T-cell (primary cell): ENCODE measurements around the gene DPEP3. TPM values are rescaled to one million over a fixed set of nuclear protein-coding genes. Genes with fewer than 3 reads are reported as not detected.

Experiments
- ATAC-seq, 4 experiments: fragments of 200-7000 bp in 3 of 4; fragments of 150-1000 bp in 1 of 4; cut with Tn5 transposase; replicated peaks in 1 of 4; 1 replicate in 3 of 4; 2 replicates in 1 of 4; pipeline ENCODE4 v1.10.0; 2021; ENCODE audit warnings: moderate library complexity in 3 of 4, mild to moderate bottlenecking in 2 of 4, moderate number of reproducible peaks in 1 of 4
- CTCF ChIA-PET, 2 donors: fragments of 300-600 bp; sonication (Branson Sonifier 250); formaldehyde crosslinking; loops; one replicate each; lab custom pipeline; 2022; ENCODE audit warnings: antibody characterized with exemption in 2 of 2; lab: Charles Lee
- POLR2A ChIA-PET, 2 donors: fragments of 300-600 bp; sonication (Branson Sonifier 250); formaldehyde crosslinking; loops; one replicate each; lab custom pipeline; 2022; ENCODE audit warnings: antibody characterized with exemption in 2 of 2; lab: Charles Lee
- DNase-seq, 35 experiments: peaks; one replicate each; pipeline versions ENCODE4 v3.0.0 to v3.0.0-alpha.2; 2013 to 2023
- H3K27ac ChIP-seq: one replicate; pipeline ENCODE4 v1.5.1; 2013; ENCODE audit warnings: low read length
- H3K27me3 ChIP-seq, 2 experiments: replicated peaks in 1 of 2; 1 replicate in 1 of 2; 2 replicates in 1 of 2; pipeline versions ENCODE4 v1.6.1 to v1.7.0; 2013; ENCODE audit warnings: low read length in 1 of 2, mixed read lengths in 1 of 2; ENCODE audit not compliant: control insufficient read depth in 2 of 2, insufficient read depth in 2 of 2; ENCODE audit errors: extremely low read depth in 1 of 2
- H3K36me3 ChIP-seq, 2 donors: 1 replicate in 1 of 2; 2 replicates in 1 of 2; pipeline versions ENCODE4 v1.6.1 to v1.7.0; 2013; ENCODE audit warnings: low read length in 1 of 2; ENCODE audit not compliant: control insufficient read depth in 2 of 2, insufficient read depth in 1 of 2; ENCODE audit errors: extremely low read depth in 1 of 2
- H3K4me1 ChIP-seq, 2 experiments: 1 replicate in 1 of 2; 2 replicates in 1 of 2; pipeline versions ENCODE4 v1.6.1 to v1.7.0; 2013; ENCODE audit warnings: low read length in 2 of 2, mixed read lengths in 1 of 2; ENCODE audit not compliant: insufficient read depth in 2 of 2, control insufficient read depth in 1 of 2; ENCODE audit errors: extremely low read depth in 1 of 2
- H3K4me3 ChIP-seq, 2 donors: 1 replicate in 1 of 2; 2 replicates in 1 of 2; pipeline versions ENCODE4 v1.5.1 to v1.7.0; 2013; ENCODE audit warnings: mild to moderate bottlenecking in 2 of 2, low read length in 1 of 2, moderate library complexity in 1 of 2; ENCODE audit not compliant: control insufficient read depth in 1 of 2; ENCODE audit errors: extremely low read depth in 1 of 2
- H3K9me3 ChIP-seq: 2 replicates; pipeline ENCODE4 v1.7.0; 2013
- H3K27ac Mint-ChIP-seq, 2 donors: one replicate each; pipeline ENCODE4 v1.8.0; 2020 to 2021; ENCODE audit warnings: mild to moderate bottlenecking in 2 of 2, mixed read lengths in 2 of 2
- H3K27me3 Mint-ChIP-seq, 2 donors: one replicate each; pipeline ENCODE4 v1.8.0; 2021 to 2022; ENCODE audit warnings: mixed read lengths in 2 of 2
- H3K36me3 Mint-ChIP-seq: one replicate; pipeline ENCODE4 v1.8.0; 2021; ENCODE audit warnings: mixed read lengths
- H3K4me1 Mint-ChIP-seq, 3 donors: one replicate each; pipeline ENCODE4 v1.8.0; 2020 to 2022; ENCODE audit warnings: mixed read lengths in 3 of 3, mild to moderate bottlenecking in 1 of 3
- H3K4me3 Mint-ChIP-seq, 3 donors: one replicate each; pipeline ENCODE4 v1.8.0; 2020 to 2022; ENCODE audit warnings: mild to moderate bottlenecking in 3 of 3, mixed read lengths in 3 of 3, moderate library complexity in 3 of 3
- H3K9me3 Mint-ChIP-seq, 3 donors: one replicate each; pipeline ENCODE4 v1.8.0; 2020 to 2022; ENCODE audit warnings: mixed read lengths in 3 of 3
- WGBS: methylation state at CpG from one replicate; pipeline ENCODE4 v1.1.5; 2013; ENCODE audit warnings: missing lambda C conversion rate; ENCODE audit not compliant: insufficient coverage; 5-methylcytosine and 5-hydroxymethylcytosine counted together
- total RNA-seq, 35 experiments: library from RNA in 6 of 35; stranded (reverse) in 6 of 35; fragments of 120-200 nt in 1 of 35; gene quantifications; one replicate each; pipeline versions ENCODE4 v1.2.1 to v1.2.4 and lab custom pipeline; 2013 to 2026

The DPEP3 gene
- total RNA-seq, 5 donors from 2014 or later (not counting 1 experiment from before 2014, with no cell fraction given), result 0.48 to 1.5 (median 1.1) TPM

DNA sequence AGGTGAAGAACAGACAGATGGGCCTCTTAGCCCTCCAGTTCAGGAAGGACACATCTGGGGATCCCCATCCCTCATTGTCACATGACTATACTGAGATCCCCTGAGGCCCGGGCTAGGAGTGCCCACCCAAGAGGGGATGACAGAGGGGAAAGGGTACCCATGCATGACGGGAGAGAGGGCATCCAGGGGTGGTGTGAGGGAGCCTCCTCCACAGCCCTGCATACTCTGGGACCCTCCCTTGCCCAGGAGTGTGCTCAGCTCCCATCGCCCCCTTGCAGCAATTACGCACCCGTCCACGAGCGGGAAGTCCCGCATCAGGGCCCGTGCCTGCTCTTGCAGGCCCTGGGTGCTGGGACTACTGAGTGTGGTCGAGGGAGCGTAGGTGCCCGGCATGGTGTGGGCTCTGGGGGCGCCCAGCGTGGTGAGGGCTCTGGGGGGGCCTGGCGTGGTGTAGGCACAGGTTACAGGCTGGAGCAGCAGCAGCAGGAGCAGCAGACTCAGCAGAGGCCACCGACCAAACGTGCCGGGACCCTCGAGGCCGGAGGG is 12.4 kb upstream of the DPEP3 start:
- Mint-ChIP-seq H3K4me1 (peaks cover 18 to 53% (median 43%) of the 10 kb centered on the region in 3 donors), H3K4me3 (peak overlapping the region in 2 of 3 donors; percentile 41 to 88), H3K27ac (peak overlapping the region; percentile 72 to 98), H3K9me3 (no peaks in the 10 kb centered on the region), H3K27me3 (no peaks in the 10 kb centered on the region), H3K36me3 (peaks cover 12% of the 10 kb centered on the region)
- Histone ChIP-seq H3K4me1 (peaks cover 13 to 38% of the 10 kb centered on the region in 2 experiments), H3K27ac (peak overlapping the region; percentile 83), H3K36me3 (peaks cover 6 to 9% of the 10 kb centered on the region in 2 donors), H3K4me3 (peak overlapping the region in 1 of 2 donors; percentile 53), H3K27me3 (no peaks in the 10 kb centered on the region), H3K9me3 (no peaks in the 10 kb centered on the region)
- ChIA-PET CTCF (interaction anchor here in 1 of 2 donors (1.4 to 1.8 kb wide), 2 partner anchors 8 to 48 kb away, joined by 4 to 6 read pairs; no protein-coding TSS in a partner anchor), POLR2A (no interaction called here)
- no peak for ATAC-seq
- WGBS, result 84% methylated on average over 18 of the region's 20 CpGs
- DNase-seq, result no peak

- H3K4me3 ChIP-seq, result no peak overlapping the region
- DNase-seq (no peak), ATAC-seq (no peak)
- H3K27ac ChIP-seq, result no peak overlapping the region
- no peaks in the 10 kb centered on the region for H3K9me3 ChIP-seq
- CTCF ChIA-PET, result interaction anchor here in 1 of 2 donors (0.6 to 1.1 kb wide), 2 partner anchors 14 to 1119 kb away, joined by 3 to 4 read pairs; no protein-coding TSS in a partner anchor
- H3K9me3 Mint-ChIP-seq, result no peaks in the 10 kb centered on the region
- peaks cover 14 to 33% of the 10 kb centered on the region in 2 experiments for H3K4me1 ChIP-seq
- no peak overlapping the region for H3K4me3 Mint-ChIP-seq
- peaks cover 7% of the 10 kb centered on the region for H3K36me3 Mint-ChIP-seq
- H3K4me1 Mint-ChIP-seq, result peaks cover 13 to 36% (median 25%) of the 10 kb centered on the region in 3 donors
- WGBS, result 98% methylated on average over 5 of the region's 6 CpGs
- no peaks in the 10 kb centered on the region for H3K27me3 ChIP-seq
- H3K27ac Mint-ChIP-seq, result no peak overlapping the region
- H3K27me3 Mint-ChIP-seq, result no peaks in the 10 kb centered on the region
- POLR2A ChIA-PET, result no interaction called here
- peaks cover 6 to 9% of the 10 kb centered on the region in 2 donors for H3K36me3 ChIP-seq
These were observed 9.7 kb upstream of the DPEP3 start for GRCh38 chr16:67990018-67990386.

- Mint-ChIP-seq H3K4me1 (peaks cover 13 to 37% (median 26%) of the 10 kb centered on the region in 3 donors), H3K36me3 (peaks cover 7% of the 10 kb centered on the region), H3K27me3 (no peaks in the 10 kb centered on the region), H3K4me3 (no peak overlapping the region), H3K27ac (no peak overlapping the region), H3K9me3 (no peaks in the 10 kb centered on the region)
- WGBS, result 97% methylated on average over 4 of the region's 8 CpGs
- ChIA-PET POLR2A (no interaction called here), CTCF (interaction anchor here (0.5 to 1.1 kb wide), 3 partner anchors 14 to 1119 kb away, joined by 3 to 4 read pairs (median 3); no protein-coding TSS in a partner anchor)
- no peaks in the 10 kb centered on the region for H3K9me3 ChIP-seq
- H3K4me3 ChIP-seq, result no peak overlapping the region
- DNase-seq (no peak), ATAC-seq (no peak)
- no peak overlapping the region for H3K27ac ChIP-seq
- H3K27me3 ChIP-seq, result no peaks in the 10 kb centered on the region
- H3K4me1 ChIP-seq, result peaks cover 15 to 33% of the 10 kb centered on the region in 2 experiments
- H3K36me3 ChIP-seq, result peaks cover 6 to 9% of the 10 kb centered on the region in 2 donors
These were observed 9.2 kb upstream of the DPEP3 start for GRCh38 chr16:67989322-67990017.

GRCh38 chr16:67988675-67989074 is 8.4 kb upstream of the DPEP3 start:
- no peaks in the 10 kb centered on the region for H3K27me3 ChIP-seq
- no peak overlapping the region for H3K4me3 ChIP-seq
- POLR2A ChIA-PET, result no interaction called here
- no peak for DNase-seq
- 80% methylated on average over 3 of the region's 3 CpGs for WGBS
- no peak for ATAC-seq
- no peaks in the 10 kb centered on the region for H3K9me3 Mint-ChIP-seq
- H3K36me3 Mint-ChIP-seq, result peaks cover 7% of the 10 kb centered on the region
- H3K4me1 ChIP-seq, result peaks cover 11 to 33% of the 10 kb centered on the region in 2 experiments
- H3K4me1 Mint-ChIP-seq, result peaks cover 15 to 40% (median 27%) of the 10 kb centered on the region in 3 donors
- peak overlapping the region; percentile 56 to 86 for H3K27ac Mint-ChIP-seq
- H3K36me3 ChIP-seq, result peaks cover 6 to 9% of the 10 kb centered on the region in 2 donors
- no peak overlapping the region for H3K27ac ChIP-seq
- H3K27me3 Mint-ChIP-seq, result no peaks in the 10 kb centered on the region
- no peak overlapping the region for H3K4me3 Mint-ChIP-seq
- H3K9me3 ChIP-seq, result no peaks in the 10 kb centered on the region
- CTCF ChIA-PET, result interaction anchor here (0.5 to 0.9 kb wide), 4 partner anchors 19 to 216 kb away, joined by 3 to 7 read pairs (median 4); no protein-coding TSS in a partner anchor

DNA sequence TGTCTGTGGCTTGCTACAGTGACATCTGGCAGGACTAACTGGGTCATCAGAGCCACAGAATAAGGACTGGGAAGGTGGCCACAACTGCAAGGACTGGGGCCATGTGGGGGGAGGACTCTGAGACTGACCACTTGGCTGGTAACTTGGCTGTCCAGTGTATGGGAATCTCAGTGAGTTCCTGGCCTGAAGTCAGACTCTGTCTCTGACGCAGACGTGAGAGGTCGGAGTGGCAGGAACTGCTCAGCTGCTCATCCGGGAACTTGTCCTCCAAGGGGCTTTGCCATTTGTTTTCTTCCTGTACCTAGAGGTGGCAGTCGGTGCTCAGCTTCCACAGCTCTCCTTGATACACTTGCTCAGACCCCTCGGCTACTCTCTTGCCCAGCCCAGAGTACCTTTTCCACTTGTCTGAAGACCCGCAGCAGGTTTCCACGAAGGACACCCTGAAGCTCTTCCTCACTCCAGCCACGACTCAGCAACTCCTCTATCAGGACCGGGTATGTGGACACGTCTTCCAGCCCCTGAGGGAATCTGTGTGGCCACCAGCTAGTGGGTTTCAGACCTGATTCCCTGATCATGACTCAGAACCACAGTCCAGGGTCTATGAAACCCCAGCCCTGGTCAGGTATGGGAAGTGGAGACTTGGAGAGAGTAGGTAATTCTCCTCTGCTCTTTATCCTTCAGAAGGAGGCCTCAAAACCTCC is 7.3 kb upstream of the DPEP3 start:
- Histone ChIP-seq H3K9me3 (no peaks in the 10 kb centered on the region), H3K4me3 (no peak overlapping the region), H3K4me1 (peaks cover 8 to 32% of the 10 kb centered on the region in 2 experiments), H3K27me3 (no peaks in the 10 kb centered on the region), H3K36me3 (peaks cover 6 to 9% of the 10 kb centered on the region in 2 donors), H3K27ac (no peak overlapping the region)
- Mint-ChIP-seq H3K27me3 (no peaks in the 10 kb centered on the region), H3K27ac (peak overlapping the region; percentile 80 to 82), H3K9me3 (no peaks in the 10 kb centered on the region), H3K4me3 (no peak overlapping the region), H3K4me1 (peaks cover 23 to 42% (median 29%) of the 10 kb centered on the region in 3 donors), H3K36me3 (peaks cover 7% of the 10 kb centered on the region)
- ATAC-seq, result no peak
- no peak for DNase-seq
- WGBS, result 92% methylated on average over 8 of the region's 11 CpGs
- CTCF ChIA-PET, result interaction anchor here in 1 of 2 donors (0.6 kb wide), 1 partner anchor 46 kb away, joined by 5 read pairs; no protein-coding TSS in a partner anchor
- POLR2A ChIA-PET, result interaction anchor here (0.5 to 0.6 kb wide), 3 partner anchors 11 to 105 kb away, joined by 3 to 14 read pairs (median 4); no protein-coding TSS in a partner anchor

DNA sequence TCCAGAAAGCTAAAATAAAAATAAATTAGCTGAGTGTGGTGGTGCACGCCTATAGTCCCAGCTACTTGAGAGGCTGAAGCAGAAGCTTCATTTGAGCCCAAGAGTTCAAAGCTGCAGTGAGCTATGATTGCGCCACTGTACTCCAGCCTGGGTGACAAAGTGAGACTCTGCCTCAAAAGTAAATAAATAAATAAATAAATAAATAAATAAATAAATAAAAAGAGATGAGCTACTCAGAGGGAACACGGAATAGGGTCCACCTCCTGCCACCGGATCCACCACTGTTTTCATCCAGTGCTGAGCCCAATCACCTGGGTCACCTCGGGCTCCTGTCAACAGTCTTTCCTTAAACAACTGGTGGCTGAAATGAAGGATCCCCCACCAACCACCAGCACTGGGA is 6.7 kb upstream of the DPEP3 start:
- Histone ChIP-seq H3K4me1 (peaks cover 8 to 27% of the 10 kb centered on the region in 2 experiments), H3K9me3 (no peaks in the 10 kb centered on the region), H3K36me3 (peaks cover 6 to 8% of the 10 kb centered on the region in 2 donors), H3K4me3 (no peak overlapping the region), H3K27me3 (no peaks in the 10 kb centered on the region), H3K27ac (no peak overlapping the region)
- DNase-seq, result no peak
- Mint-ChIP-seq H3K27ac (no peak overlapping the region), H3K4me1 (peaks cover 25 to 38% (median 26%) of the 10 kb centered on the region in 3 donors), H3K9me3 (no peaks in the 10 kb centered on the region), H3K27me3 (no peaks in the 10 kb centered on the region), H3K4me3 (no peak overlapping the region), H3K36me3 (peaks cover 7% of the 10 kb centered on the region)
- no peak for ATAC-seq
- ChIA-PET POLR2A (interaction anchor here in 1 of 2 donors (0.5 to 0.6 kb wide), 2 partner anchors 12 to 106 kb away, joined by 3 to 4 read pairs; no protein-coding TSS in a partner anchor), CTCF (interaction anchor here in 1 of 2 donors (0.6 to 0.8 kb wide), 2 partner anchors 54 to 57 kb away, joined by 4 to 6 read pairs; no protein-coding TSS in a partner anchor)
- 90% methylated on average over 3 of the region's 5 CpGs for WGBS
